Activated CD8-positive, alpha-beta memory T cell treated with anti-CD3 and anti-CD28 coated beads for 48 hours (primary cell): Measurements from ENCODE around the gene CNOT10.
"Not testable (repeated sequence)": the region's sequence is repeated elsewhere in the genome, so short reads cannot be mapped to it uniquely, and the experiment has no call there.

Source experiments
- DNase-seq, 3 experiments: peaks; one replicate each; pipeline ENCODE4 v3.0.0-alpha.2; 2020; ENCODE audit warnings: low read depth in 2 of 3, low spot score in 2 of 3

Gene CNOT10

DNA sequence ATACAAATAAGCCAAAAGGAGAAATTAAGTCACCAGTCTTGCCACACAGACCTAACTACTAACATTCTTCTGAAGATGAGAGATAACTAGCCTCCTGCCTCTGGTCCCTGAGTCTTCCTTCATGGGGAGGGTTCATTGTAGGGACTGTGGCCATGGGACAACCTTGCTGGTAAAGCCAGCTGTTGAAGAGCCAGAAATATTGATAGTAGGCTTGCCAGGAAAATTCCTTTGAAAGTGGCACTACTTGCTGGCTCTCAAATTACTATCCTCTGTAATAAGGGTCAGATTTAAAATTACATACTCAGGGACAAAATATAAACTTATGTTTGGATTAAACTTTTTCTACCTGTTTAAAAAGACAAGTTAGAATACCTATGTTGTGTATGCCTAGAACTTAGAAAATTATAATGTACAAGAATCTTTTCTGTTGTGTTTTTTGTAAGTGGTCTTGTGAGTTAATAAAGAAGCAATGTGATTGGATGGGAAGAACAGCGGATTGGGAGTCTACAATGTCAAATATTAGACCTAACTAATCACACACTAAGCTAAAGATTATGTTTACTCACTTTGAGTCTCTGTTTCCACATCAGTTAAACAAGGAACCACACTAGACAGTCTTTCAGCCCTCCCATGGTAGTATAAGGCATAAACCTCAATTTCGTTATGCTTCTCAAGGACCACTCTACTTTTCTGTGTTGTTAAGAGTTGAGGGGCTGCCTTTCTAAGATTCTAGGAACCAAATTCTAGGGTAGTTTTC, 72.8 kb downstream of the CNOT10 start:
- DNase-seq, result no peak

DNA sequence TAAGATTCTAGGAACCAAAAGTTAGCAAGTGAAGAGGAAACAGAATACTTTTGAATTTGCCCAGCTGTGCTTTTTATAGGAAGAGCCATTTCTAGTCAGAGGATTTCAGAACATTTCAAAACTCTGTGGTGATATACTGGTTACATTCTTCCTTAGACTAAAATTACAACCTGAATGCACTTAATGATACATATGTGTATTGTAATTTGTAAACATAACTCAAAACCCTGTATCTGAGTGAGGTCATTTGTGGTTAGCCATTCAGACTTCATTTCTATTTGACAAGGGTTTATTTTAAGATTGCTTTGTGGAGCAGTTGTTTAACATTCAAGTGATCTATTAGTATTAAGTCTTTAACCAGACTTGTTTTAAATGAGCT, 73.4 kb downstream of the CNOT10 start:
- no peak for DNase-seq

- DNase-seq, result no peak
Measured at GRCh38 chr3:32759342-32759741, 74.4 kb downstream of the CNOT10 start.

- no peak for DNase-seq
Measured at GRCh38 chr3:32764481-32764880, 79.5 kb downstream of the CNOT10 start.

DNA sequence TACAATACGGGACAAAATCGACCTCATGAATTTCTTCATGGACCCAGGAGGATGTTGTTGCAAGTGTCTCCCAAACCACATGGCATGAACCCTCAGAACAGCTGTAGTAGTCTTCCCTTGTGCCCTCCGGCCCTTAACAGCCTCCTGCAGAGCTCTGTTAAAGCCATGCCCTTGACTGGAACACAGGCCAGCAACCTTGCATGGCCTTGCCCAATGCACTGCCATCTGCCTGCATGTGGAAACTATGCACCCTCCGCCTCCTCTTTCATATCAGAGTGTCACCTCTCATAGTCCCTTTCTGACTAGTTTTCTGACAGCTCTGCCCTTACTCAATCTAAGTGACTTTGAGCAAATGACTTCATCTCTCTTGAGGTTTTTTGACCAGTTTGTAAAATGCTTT, 93.4 kb downstream of the CNOT10 start:
- DNase-seq, result no peak

GRCh38 chr3:32780071-32780734, 95.2 kb downstream of the CNOT10 start:
- no peak for DNase-seq

- peak in 1 of 3 experiments; percentile 4 for DNase-seq
Measured at GRCh38 chr3:32780735-32781210, 95.8 kb downstream of the CNOT10 start.

DNA sequence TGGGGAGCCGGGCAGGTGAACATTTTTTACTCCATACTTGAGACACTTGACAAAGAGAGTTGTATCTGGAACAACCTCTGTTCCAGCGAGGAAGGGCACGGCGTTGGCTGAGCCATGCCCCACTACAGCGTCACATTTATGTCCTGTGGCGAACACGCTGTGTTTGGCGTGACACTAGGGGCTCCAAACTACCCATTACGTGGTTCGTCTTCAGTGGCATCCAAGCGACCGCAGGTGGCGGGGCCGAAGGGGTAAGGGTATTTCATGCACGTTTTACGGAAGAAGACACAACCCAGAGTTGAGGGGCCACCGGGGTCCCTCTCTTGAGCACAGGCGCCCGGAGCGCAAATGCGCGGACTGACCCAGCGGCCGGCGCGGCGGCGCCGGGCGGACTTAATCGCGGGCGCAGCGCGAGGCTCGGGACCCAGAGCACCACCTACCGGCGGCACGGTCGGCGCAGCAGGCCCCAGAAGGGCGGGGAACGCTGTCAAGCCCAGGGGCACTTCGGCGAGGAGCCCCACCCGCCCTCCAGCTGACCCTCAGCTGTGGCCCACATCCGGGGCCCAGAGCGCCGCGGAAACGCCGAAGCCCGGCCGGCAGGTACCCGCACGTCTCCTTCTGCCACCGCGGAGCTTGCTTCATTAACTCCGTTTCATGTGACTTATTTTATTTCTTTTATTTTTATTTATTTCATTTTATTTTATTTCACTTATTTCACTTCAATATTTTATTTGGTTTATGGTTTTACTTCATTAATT, 96.4 kb downstream of the CNOT10 start:
- DNase-seq, result peak; percentile 52 to 64 (median 60)

GRCh38 chr3:32781969-32782270, 96.9 kb downstream of the CNOT10 start:
- DNase-seq, result not testable (repeated sequence)

- no peak for DNase-seq
Measured at GRCh38 chr3:32782407-32782806, 97.4 kb downstream of the CNOT10 start.

DNA sequence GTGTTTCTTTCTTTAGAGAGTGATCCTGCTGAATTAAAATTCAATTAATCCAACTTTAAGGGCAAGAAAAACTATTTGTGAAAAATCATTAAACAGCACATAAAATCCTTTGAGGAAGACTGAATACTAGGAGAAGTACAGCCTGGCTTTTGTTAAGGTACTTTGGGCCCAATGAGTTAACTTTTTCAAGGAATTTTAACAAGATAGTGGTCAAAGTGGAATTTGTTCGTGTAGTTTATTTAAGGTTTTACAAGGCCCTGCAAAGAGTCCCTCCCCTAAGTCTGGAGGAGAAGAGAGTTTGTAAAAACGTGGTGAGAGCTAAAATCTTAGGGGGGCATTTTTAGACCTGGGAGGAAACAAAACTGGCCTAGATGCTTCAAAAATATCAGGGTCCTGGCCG, 106.8 kb downstream of the CNOT10 start:
- DNase-seq, result no peak

GRCh38 chr3:32794487-32795308, 109.7 kb downstream of the CNOT10 start:
- DNase-seq, result no peak

GRCh38 chr3:32796384-32796950, 111.5 kb downstream of the CNOT10 start:
- not testable (repeated sequence) for DNase-seq

- DNase-seq, result no peak
Measured at GRCh38 chr3:32797776-32798175, 112.8 kb downstream of the CNOT10 start.

- not testable (repeated sequence) for DNase-seq
Measured at GRCh38 chr3:32801440-32801839, 116.5 kb downstream of the CNOT10 start.

- no peak for DNase-seq
Measured at GRCh38 chr3:32813180-32813579, 128.2 kb downstream of the CNOT10 start.

DNA sequence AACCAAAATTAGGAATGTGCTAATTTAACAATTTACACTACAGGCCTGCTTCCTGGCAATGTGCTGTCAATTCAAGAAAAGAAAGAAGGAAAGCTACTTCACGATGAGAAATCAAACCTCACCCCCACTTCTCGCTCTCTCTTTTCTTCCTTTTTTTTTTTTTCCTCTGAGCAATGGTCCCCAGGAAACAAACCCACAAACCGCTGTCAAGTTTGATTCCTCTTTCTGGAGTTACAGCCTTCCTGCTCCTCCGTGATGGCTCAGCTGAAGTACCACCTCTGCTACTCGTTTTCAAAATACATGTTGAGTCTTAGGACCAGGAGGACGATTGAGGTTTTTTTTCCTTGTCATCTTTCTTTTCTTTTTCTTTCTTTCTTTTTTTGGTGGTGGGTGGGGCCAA, 129.4 kb downstream of the CNOT10 start:
- DNase-seq, result no peak

- no peak for DNase-seq
Measured at GRCh38 chr3:32815841-32816438, 131.0 kb downstream of the CNOT10 start.

DNA sequence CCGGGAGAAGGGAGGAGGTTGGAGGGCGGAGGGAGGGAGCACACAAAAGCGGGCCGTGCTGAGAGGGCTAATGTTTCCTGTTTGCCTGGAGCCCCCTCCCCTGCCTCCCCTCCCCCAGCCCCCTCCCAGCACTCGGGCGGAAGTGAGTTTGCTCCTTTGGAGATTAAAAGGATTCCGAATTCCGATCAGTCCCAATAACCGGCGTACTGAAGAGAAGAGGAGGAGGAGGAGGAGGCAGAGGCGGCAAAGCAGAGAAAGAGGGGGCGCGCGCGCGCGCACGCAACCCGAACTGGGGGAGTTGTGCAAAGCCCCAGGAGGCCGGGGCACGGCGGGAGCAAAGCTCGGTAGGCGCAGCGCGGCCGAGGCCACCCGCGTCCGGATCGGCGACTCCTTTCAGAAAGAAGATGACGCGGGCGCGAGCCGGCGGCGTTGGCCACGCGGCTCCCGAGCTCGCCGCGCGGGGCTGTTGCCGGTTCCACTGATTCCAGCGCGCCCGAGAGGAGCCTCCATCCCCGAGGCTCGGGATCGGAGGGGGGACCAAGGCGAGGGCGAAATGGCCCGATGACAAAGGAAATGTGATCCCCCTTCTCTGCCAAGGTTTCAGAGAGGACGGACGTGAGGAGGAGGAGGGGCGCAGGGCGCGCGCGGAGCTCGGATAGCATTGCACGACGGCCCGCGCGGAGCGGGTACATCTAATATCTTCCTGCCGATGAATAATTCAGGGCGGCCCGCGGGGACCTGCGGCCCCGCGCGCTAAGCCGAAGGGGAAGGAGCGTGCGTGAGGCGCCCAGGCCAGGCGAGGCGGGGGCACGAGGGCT, 131.7 kb downstream of the CNOT10 start:
- no peak for DNase-seq

DNA sequence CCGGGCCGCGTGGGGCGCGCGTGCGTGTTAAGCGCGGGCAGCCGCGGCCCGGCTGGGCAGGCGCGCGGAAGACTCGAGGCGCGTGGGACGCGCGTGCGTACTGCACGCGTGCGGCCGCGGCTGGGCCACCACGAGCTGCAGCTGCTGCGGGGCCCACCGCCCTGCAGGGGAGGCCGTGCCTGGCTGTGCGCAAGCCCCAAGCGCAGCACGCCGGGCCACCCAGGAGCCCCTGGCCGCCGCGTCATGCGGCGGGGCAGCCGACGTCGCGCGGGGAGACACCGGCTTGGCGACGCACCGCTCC, 132.2 kb downstream of the CNOT10 start:
- DNase-seq, result no peak
